ENCODE measurements around the gene PRSS22.

PRSS22 gene

GRCh38 chr16:2841606-2842339 is 16.2 kb downstream of the PRSS22 start:
- POLR2A ChIA-PET: no interaction called here
- no peak for DNase-seq (ENCODE audit: low read depth, low spot score)
- H3K4me3 ChIP-seq (ENCODE audit: low read depth, low read length): no peak overlapping the region
- TF ChIP-seq, protein P1, sequence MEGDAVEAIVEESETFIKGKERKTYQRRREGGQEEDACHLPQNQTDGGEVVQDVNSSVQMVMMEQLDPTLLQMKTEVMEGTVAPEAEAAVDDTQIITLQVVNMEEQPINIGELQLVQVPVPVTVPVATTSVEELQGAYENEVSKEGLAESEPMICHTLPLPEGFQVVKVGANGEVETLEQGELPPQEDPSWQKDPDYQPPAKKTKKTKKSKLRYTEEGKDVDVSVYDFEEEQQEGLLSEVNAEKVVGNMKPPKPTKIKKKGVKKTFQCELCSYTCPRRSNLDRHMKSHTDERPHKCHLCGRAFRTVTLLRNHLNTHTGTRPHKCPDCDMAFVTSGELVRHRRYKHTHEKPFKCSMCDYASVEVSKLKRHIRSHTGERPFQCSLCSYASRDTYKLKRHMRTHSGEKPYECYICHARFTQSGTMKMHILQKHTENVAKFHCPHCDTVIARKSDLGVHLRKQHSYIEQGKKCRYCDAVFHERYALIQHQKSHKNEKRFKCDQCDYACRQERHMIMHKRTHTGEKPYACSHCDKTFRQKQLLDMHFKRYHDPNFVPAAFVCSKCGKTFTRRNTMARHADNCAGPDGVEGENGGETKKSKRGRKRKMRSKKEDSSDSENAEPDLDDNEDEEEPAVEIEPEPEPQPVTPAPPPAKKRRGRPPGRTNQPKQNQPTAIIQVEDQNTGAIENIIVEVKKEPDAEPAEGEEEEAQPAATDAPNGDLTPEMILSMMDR (IDR thresholded peaks at IDR 0.05; ENCODE audit: insufficient read depth, low read length, missing control alignments): no peak
- CTCF ChIA-PET: interaction anchor here (1.1 to 4.7 kb wide), 3 partner anchors 26 to 64 kb away, joined by 3 to 38 read pairs (median 3); no protein-coding TSS in a partner anchor

DNA sequence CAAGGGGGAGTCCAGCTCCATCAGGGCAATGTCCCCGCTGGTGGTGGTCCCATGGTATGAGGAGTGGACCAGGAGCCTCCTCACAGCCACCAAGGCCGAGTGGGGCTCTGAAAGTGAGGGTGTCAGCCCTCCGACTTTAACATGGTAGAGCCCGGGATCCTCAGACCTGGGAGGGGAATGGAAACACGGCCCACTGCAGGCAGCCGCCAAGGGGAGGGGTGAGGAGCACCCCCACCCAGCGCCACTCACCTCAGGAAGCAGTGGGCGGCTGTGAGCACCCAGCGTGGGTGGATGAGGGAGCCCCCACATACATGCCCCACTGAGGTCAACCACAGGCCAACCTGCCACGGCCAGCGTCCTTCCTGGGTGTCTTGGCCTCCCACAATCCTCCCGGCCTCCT is 17.1 kb downstream of the PRSS22 start:
- ChIA-PET CTCF (interaction anchor here (2.6 to 3.8 kb wide), 5 partner anchors 13 to 77 kb away, joined by 16 to 134 read pairs (median 31); no protein-coding TSS in a partner anchor), POLR2A (no interaction called here)
- no peak for DNase-seq (ENCODE audit: low read depth, low spot score)
- H3K4me3 ChIP-seq (ENCODE audit: low read depth, low read length): no peak overlapping the region
- TF ChIP-seq, protein P1 (IDR thresholded peaks at IDR 0.05; ENCODE audit: insufficient read depth, low read length, missing control alignments): no peak

DNA sequence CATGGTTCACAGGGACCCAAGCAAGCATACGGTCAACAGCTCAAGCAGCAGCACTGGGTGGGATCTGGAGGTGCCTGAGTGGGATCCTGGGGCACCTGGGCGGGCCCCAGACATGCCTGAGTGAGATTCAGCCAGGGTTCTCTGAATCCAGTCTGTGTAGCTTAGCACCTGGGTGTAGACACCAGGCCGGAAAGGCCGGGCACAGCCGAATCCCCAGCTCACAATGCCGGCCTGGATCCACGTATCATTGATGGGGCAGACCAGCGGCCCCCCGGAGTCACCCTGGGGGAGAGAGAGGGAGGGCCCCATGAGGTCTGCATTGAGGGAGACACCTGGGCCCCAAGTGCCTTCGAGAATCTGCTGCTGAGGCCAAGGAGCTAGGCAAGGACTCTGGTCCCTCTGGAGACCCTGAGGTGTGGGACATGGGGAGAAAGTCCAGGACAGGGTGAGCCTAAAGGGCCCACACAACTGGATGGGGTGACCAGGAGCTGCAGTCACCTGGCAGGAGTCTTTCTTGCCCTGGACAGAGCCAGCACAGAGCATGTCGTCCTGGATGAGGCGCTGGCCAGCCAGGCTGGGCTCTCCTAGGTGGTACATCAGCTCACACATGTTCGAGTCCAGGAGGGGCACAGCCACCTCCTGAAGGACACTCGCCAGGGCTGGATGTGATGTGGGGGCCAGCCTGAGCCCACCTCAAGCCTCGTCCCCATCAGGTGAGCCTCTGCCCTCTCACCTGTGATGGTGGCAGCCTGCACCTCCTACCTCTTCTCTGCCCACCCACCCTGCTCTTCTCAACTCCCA is 18.1 kb downstream of the PRSS22 start:
- no peak for DNase-seq (ENCODE audit: low read depth, low spot score)
- ChIA-PET POLR2A (interaction anchor here (0.8 to 1.4 kb wide), 4 partner anchors 11 to 86 kb away, joined by 3 to 7 read pairs (median 4); no protein-coding TSS in a partner anchor), CTCF (interaction anchor here (0.5 to 3.8 kb wide), 35 partner anchors 8 to 139 kb away, joined by 3 to 134 read pairs (median 6); partner anchors contain the start of genes FLYWCH2, PRSS22, PRSS27 and PRSS41)
- H3K4me3 ChIP-seq (ENCODE audit: low read depth, low read length): no peak overlapping the region
- TF ChIP-seq, protein P1 (IDR thresholded peaks at IDR 0.05; ENCODE audit: insufficient read depth, low read length, missing control alignments): no peak

- TF ChIP-seq, protein P1 (IDR thresholded peaks at IDR 0.05; ENCODE audit: insufficient read depth, low read length, missing control alignments): peak; percentile 96
- DNase-seq (ENCODE audit: low read depth, low spot score): peak; percentile 23
- ChIA-PET CTCF (interaction anchor here (0.5 to 3.8 kb wide), 41 partner anchors 9 to 139 kb away, joined by 3 to 134 read pairs (median 6); partner anchors contain the start of genes FLYWCH2, PRSS22, PRSS27 and PRSS41), POLR2A (interaction anchor here (0.8 to 1.4 kb wide), 4 partner anchors 12 to 85 kb away, joined by 3 to 7 read pairs (median 4); no protein-coding TSS in a partner anchor)
- H3K4me3 ChIP-seq (ENCODE audit: low read depth, low read length): no peak overlapping the region
These were observed 19.0 kb downstream of the PRSS22 start for GRCh38 chr16:2838928-2839327.

GRCh38 chr16:2836646-2837508 is 21.1 kb downstream of the PRSS22 start:
- ChIA-PET CTCF (interaction anchor here (0.7 to 2.3 kb wide), 2 partner anchors 8 to 31 kb away, joined by 3 to 10 read pairs; no protein-coding TSS in a partner anchor), POLR2A (no interaction called here)
- no peak for DNase-seq (ENCODE audit: low read depth, low spot score)
- TF ChIP-seq, protein P1 (IDR thresholded peaks at IDR 0.05; ENCODE audit: insufficient read depth, low read length, missing control alignments): no peak
- H3K4me3 ChIP-seq (ENCODE audit: low read depth, low read length): no peak overlapping the region
